ENCODE results near the gene CLDN1. TPM values are rescaled to one million over a fixed set of nuclear protein-coding genes. Genes with fewer than 3 reads are reported as not detected.

CLDN1 gene
- total and polyA plus RNA-seq, 2 of the 13 experiments (the other 11 are each of a cell fraction or from before 2014, with no cell fraction given), result 42.7 to 51.6 TPM

DNA sequence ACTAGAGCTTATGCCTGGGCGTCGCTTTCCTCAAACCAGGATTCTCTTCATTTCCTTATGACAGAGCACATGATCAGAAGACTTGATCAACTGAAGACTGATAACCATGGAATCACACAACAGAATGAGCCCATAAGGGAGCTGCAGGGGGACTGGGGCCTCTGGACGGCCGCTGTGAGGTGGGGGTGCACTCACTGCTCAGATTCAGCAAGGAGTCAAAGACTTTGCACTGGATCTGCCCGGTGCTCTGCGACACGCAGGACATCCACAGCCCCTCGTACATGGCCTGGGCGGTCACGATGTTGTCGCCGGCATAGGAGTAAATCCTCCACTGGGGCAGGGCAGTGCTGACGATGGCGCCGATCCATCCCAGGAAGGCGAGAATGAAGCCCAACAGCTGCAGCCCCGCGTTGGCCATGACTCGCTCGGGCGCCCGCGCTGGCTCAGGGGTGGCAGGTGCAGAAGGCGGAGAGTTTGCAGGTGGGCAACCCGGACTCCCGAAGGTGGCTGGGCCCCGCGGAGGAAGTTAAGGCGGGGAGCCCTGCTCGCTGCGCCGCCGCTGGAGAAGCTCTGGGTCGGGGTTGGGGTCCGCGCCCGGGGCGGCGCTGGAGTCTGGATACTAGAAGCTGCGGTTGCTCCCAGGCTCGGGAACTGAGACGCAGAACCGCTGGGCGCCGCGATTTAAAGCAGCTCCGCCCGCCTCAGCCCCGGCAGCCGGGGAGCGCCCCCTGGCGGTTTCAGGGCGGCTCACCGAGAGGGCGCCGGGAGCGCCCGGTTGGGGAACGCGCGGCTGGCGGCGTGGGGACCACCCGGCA is at the start of gene CLDN1 (continued):
- TF ChIP-seq, protein P1, sequence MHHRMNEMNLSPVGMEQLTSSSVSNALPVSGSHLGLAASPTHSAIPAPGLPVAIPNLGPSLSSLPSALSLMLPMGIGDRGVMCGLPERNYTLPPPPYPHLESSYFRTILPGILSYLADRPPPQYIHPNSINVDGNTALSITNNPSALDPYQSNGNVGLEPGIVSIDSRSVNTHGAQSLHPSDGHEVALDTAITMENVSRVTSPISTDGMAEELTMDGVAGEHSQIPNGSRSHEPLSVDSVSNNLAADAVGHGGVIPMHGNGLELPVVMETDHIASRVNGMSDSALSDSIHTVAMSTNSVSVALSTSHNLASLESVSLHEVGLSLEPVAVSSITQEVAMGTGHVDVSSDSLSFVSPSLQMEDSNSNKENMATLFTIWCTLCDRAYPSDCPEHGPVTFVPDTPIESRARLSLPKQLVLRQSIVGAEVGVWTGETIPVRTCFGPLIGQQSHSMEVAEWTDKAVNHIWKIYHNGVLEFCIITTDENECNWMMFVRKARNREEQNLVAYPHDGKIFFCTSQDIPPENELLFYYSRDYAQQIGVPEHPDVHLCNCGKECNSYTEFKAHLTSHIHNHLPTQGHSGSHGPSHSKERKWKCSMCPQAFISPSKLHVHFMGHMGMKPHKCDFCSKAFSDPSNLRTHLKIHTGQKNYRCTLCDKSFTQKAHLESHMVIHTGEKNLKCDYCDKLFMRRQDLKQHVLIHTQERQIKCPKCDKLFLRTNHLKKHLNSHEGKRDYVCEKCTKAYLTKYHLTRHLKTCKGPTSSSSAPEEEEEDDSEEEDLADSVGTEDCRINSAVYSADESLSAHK (CRISPR knock-in tag; IDR thresholded peaks at IDR 0.05; ENCODE audit: borderline replicate concordance), result no peak
- peak; percentile 65; the same call in 1 of the 2 replicates for TF ChIP-seq TFDP2 (CRISPR knock-in tag; IDR thresholded peaks at IDR 0.05)
- peak; percentile 56 for TF ChIP-seq ZNF18 (CRISPR knock-in tag; IDR thresholded peaks at IDR 0.05; ENCODE audit: insufficient replicate concordance)
- TF ChIP-seq HOXA5 (CRISPR knock-in tag; IDR thresholded peaks at IDR 0.05), result peak; percentile 39; the same call in 1 of the 2 replicates
- no peak for TF ChIP-seq ZNF550 (CRISPR knock-in tag; IDR thresholded peaks at IDR 0.05; ENCODE audit: borderline replicate concordance)
- no peak for TF ChIP-seq IRX3 (CRISPR knock-in tag; IDR thresholded peaks at IDR 0.05; ENCODE audit: borderline replicate concordance, low read depth)
- TF ChIP-seq ARNT2 (CRISPR knock-in tag; IDR thresholded peaks at IDR 0.05; ENCODE audit: low read depth), result peak; percentile 64; the same call in 1 of the 2 replicates
- TF ChIP-seq, protein P2, sequence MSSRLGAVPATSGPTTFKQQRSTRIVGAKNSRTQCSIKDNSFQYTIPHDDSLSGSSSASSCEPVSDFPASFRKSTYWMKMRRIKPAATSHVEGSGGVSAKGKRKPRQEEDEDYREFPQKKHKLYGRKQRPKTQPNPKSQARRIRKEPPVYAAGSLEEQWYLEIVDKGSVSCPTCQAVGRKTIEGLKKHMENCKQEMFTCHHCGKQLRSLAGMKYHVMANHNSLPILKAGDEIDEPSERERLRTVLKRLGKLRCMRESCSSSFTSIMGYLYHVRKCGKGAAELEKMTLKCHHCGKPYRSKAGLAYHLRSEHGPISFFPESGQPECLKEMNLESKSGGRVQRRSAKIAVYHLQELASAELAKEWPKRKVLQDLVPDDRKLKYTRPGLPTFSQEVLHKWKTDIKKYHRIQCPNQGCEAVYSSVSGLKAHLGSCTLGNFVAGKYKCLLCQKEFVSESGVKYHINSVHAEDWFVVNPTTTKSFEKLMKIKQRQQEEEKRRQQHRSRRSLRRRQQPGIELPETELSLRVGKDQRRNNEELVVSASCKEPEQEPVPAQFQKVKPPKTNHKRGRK (CRISPR knock-in tag; IDR thresholded peaks at IDR 0.05), result no peak
- peak; percentile 92; the same call in 1 of the 2 replicates for TF ChIP-seq ZNF34 (CRISPR knock-in tag; IDR thresholded peaks at IDR 0.05; ENCODE audit: borderline replicate concordance)
- no peak for TF ChIP-seq CCDC6 (CRISPR knock-in tag; IDR thresholded peaks at IDR 0.05)
- peak; percentile 64 for TF ChIP-seq SAP130 (CRISPR knock-in tag; IDR thresholded peaks at IDR 0.05; ENCODE audit: low read depth)
- TF ChIP-seq ZNF678 (CRISPR knock-in tag; IDR thresholded peaks at IDR 0.05), result peak; percentile 84; the same call in 1 of the 2 replicates
- TF ChIP-seq MXD3 (CRISPR knock-in tag; IDR thresholded peaks at IDR 0.05), result no peak
- TF ChIP-seq ZNF879 (CRISPR knock-in tag; IDR thresholded peaks at IDR 0.05), result no peak
- TF ChIP-seq ZSCAN9 (CRISPR knock-in tag; IDR thresholded peaks at IDR 0.05; ENCODE audit: borderline replicate concordance), result no peak
- no peak for TF ChIP-seq ZNF747 (CRISPR knock-in tag; IDR thresholded peaks at IDR 0.05; ENCODE audit: borderline replicate concordance)
- 0 out of 2 replicates have a peak, but pooled peaks have one; percentile 54 for TF ChIP-seq AKAP8 (CRISPR knock-in tag; IDR thresholded peaks at IDR 0.05)
